ENCODE measurements around the gene KIZ.

Gene KIZ

GRCh38 chr20:21104921-21105320, 21.0 kb upstream of the KIZ start:
- DNase-seq (ENCODE audit: low read depth): no peak

- no peak for DNase-seq (ENCODE audit: low read depth)
Observed at GRCh38 chr20:21105429-21106170, 20.3 kb upstream of the KIZ start.

- no peak for DNase-seq (ENCODE audit: low read depth)
Observed at GRCh38 chr20:21106171-21107017, 19.5 kb upstream of the KIZ start, which contains the start of gene LINC00237. LINC00237 (minus strand) TSS chr20:21106358.

- DNase-seq (ENCODE audit: low read depth): no peak
Observed at GRCh38 chr20:21109144-21109543, 16.7 kb upstream of the KIZ start.

- DNase-seq (ENCODE audit: low read depth): no peak
Observed at GRCh38 chr20:21110811-21111210, 15.1 kb upstream of the KIZ start.

GRCh38 chr20:21111416-21111815, 14.5 kb upstream of the KIZ start:
- no peak for DNase-seq (ENCODE audit: low read depth)

- DNase-seq (ENCODE audit: low read depth): no peak
Observed at GRCh38 chr20:21113697-21114096, 12.2 kb upstream of the KIZ start.

- no peak for DNase-seq (ENCODE audit: low read depth)
Observed at GRCh38 chr20:21114584-21114983, 11.3 kb upstream of the KIZ start.

GRCh38 chr20:21117521-21117920, 8.4 kb upstream of the KIZ start:
- DNase-seq (ENCODE audit: low read depth): no peak

- no peak for DNase-seq (ENCODE audit: low read depth)
Observed at GRCh38 chr20:21118138-21118537, 7.7 kb upstream of the KIZ start.

- DNase-seq (ENCODE audit: low read depth): no peak
Observed at GRCh38 chr20:21118782-21119181, 7.1 kb upstream of the KIZ start.

- DNase-seq (ENCODE audit: low read depth): no peak
Observed at GRCh38 chr20:21124190-21124589, 1.7 kb upstream of the KIZ start.

GRCh38 chr20:21125072-21125848, 622 bp upstream of the KIZ start:
- no peak for DNase-seq (ENCODE audit: low read depth)

GRCh38 chr20:21126581-21126870, 644 bp downstream of the KIZ start:
- DNase-seq (ENCODE audit: low read depth): no peak

GRCh38 chr20:21127201-21127981, 1.5 kb downstream of the KIZ start:
- no peak for DNase-seq (ENCODE audit: low read depth)

GRCh38 chr20:21129861-21130260, 4.0 kb downstream of the KIZ start:
- DNase-seq (ENCODE audit: low read depth): no peak

GRCh38 chr20:21133404-21133803, 7.5 kb downstream of the KIZ start:
- no peak for DNase-seq (ENCODE audit: low read depth)

- DNase-seq (ENCODE audit: low read depth): no peak
Observed at GRCh38 chr20:21133917-21134622, 8.2 kb downstream of the KIZ start.

- no peak for DNase-seq (ENCODE audit: low read depth)
Observed at GRCh38 chr20:21134883-21135493, 9.1 kb downstream of the KIZ start.

GRCh38 chr20:21136015-21136732, 10.3 kb downstream of the KIZ start:
- DNase-seq (ENCODE audit: low read depth): no peak

Measured in fibroblast of the conjunctiva (primary cell).